Hypothalamus (tissue), 51 donors: ENCODE measurements around the gene UMAD1.
"Not testable (repeated sequence)": the region's sequence is repeated elsewhere in the genome, so short reads cannot be mapped to it uniquely, and the experiment has no call there.

Experiments used
- DNase-seq, 51 donors: peaks; one replicate each; lab custom pipeline; 2025; lab: John Stamatoyannopoulos, UW

Gene UMAD1

DNA sequence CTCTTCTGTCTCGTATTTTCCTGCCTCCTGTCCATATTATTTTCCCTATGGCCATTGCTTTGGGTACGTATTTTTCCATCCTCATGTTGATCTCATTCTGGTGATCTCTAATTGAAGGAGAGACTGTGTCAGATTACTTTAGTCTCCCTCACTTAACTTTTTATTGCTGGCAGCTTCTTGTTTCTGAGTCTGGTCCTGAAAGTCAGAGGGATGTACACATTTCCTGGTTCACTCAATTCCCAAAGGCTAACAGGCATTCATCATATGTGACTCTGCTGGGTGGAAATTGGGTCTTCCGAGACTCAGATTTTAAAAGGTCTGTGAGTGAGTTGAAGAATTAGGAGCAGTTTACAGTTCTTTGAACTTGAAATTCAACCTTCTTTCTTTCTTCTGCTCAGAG, 10.9 kb downstream of the UMAD1 start:
- DNase-seq = no peak

DNA sequence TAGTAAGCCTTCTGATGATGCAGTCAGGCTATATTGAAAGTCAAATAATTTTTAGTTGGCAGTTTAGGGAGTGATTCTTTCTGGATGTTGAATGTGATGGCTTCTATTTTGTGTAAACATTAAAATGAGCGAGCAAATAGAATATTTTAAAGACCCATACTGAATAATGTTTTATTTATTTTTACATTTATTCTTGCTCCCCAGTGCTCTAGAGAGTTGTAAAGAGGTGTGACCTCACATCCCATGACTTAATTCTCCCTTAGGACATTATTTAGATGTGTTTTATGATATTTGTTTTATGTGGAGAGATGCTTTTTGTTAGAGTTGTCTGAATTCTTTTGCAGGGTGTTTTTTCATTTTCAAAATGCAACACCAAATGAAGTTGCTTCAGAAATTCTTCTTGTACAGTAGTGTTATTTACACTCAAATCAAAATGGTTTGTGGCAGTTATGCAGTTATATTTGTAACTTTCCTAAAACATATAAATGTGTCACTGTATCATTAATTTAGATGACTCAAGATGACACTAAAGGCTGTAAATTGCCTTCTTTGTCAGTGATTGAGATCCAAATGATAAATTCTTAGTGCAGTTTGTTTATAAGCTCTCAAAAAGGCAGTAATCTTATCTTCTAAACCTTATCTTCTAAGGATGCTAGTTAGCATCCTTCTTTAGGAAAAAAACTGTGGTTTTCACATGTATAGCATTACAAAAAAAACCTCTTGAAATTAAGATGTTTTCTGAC, 12.4 kb downstream of the UMAD1 start:
- DNase-seq = no peak

DNA sequence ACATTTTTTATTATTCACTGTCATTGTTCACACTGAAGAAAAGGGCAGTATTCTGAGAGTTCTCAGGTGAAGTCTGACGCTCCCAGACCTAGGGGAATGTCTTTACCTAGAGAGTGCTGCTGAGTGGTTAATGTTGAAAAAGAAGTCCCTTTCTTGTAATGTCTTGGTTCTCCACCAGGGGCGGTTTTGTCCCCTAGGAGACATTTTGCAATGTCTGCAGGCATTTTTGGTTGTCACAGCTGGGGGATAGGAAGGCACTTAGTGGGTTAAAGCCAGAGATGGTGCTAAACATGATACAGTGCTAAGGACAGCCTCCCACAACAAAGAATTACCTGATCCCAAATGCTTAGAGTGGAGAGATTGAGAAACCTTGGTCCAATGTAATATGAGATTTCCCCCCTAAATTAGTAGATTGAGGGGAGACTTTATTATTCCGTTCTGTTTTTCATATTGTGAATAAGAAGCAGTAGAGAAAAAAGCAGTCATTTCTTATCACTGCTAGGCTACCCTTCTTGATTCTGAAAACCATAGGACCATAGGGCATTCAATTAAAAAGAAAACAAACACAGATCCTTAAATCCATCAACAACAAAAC, 13.1 kb downstream of the UMAD1 start:
- DNase-seq = no peak

DNA sequence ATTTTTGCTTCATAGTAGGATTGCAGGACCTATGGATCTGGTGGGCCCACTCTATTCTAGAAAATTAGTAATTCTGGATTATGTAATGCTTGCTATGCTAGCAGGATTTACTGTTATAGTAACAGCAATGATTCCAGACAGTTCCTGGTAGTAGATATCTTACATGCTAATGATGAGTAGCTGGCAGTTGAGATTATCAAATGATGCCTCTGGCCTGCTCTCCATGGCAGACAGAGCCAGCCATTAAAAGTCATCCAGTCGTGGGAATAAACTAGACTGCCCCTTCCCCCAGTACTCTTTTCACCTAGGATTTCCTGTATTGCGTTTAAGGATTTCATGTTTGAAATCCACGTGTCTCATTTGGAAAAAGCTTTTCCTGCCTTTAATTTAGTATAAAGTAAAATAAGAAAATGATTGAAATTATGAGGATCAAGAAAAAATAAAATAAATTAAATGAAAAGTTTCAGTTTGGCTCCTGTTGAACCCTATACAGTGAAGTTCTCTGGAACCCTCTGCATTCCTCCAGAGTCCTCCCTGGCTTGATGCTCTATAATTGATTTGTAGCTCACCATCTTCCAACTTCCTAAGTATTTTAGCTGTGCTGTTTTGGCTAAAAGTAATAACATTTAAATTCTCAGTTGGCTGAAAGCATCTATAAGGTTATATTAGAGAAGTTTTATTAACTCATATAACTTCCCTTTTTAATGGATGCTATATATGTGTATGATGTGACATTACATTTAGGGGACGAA, 14.6 kb downstream of the UMAD1 start:
- DNase-seq = no peak

DNA sequence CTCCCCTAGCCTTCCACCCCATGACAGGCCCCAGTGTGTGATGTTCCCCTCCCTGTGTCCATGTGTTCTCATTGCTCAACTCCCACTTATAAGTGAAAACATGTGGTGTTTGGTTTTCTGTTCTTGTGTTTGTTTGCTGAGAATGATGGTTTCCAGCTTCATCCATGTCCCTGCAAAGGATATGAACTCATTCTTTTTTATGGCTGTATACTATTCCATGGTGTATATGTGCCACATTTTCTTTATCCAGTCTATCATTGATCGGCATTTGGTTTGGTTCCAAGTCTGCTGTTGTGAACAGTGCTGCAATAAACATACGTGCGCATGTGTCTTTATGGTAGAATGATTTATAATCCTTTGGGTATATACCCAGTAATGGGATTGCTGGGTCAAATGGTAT, 15.9 kb downstream of the UMAD1 start:
- DNase-seq = not testable (repeated sequence)

DNA sequence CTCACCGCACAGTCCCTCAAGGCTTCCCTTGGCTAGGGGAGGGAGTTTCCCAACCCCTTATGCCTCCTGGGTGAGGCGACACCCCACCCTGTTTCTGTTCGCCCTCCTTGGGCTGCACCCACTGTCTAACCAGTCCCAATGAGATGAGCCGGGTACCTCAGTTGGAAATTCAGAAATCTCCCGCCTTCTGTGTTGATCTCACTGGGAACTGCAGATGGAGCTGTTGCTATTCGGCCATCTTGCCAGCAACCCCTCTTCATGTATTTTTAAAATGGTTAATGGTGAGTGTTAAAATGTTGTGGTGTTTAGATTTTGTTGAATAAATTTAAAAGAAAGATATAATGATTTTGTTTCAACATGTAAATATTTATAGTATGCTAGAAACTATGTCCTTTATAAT, 22.0 kb downstream of the UMAD1 start:
- DNase-seq = peak in 1 of 51 donors; percentile 10

DNA sequence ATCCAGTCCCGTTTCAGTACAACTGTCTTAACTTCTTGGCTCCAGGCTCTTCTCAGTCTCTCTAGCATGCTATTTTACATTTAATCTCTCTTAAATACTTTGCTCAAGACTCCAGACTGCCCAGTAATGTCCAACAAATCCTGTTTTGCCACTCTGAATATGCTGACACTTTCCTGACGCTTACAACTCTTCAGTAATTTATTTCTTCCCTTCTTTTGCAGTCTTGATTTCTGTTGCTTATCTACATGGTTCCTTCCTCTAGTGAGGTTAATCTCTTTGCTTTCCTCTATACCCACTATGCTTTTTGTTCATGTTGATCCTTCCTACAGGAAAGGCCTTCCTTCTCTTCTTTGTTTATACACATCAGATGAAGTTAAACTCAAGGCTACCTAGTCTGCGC, 23.7 kb downstream of the UMAD1 start:
- DNase-seq = no peak

DNA sequence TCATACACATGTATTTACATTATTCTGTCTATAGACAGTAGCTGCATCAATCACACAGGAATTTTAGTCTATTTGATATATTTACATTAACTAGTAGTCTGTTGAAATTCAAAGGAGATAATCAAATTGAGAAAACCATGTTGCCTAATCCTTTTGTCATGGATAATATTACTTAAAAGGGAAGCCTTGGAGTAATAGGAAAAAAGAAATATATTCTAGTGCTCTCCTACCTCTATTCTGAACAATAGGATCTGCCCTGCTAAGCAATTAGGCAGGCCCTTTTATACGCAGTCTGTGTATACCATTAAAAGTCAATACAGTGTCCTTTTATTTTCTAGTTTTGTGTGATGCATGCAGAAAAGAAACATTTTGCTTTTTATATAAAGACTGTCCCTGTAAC, 24.5 kb downstream of the UMAD1 start:
- no peak for DNase-seq

DNA sequence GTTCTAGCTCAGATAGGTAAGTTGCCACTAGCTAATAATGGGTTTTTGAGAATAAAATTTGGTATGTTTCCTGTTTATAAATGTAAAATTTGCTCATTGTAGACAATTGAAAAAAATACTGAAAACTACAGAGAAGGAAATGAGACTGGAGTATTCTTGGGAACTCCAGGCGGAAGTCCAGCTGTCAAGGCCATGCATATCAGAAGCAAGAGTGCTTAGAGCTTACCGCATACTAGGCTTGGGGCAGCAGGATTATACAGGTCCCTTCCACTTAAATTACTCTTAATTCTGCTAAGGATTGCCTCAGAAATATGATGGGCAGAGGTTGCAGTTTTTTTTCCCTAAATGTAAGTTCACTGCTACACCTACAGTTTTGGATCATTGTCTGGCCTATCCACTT, 26.6 kb downstream of the UMAD1 start:
- no peak for DNase-seq

DNA sequence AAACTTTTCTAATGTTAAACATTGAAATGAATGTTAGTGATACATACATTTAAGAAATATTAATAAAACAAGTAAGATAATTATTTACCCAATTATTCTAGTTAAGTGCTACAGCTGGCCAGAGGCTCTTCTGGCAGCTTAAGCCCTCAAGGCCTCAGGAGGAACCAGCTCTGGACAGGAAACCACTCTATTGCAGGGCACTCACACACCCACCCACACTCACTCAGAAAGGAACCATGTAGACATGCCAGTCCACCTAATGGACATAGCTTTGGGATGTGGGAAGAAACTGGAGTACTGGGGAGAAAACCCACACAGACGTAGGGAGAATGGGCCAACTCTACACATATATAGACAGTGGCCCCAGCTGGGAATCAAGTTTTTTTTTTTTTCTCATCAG, 28.2 kb downstream of the UMAD1 start:
- DNase-seq = no peak

- no peak for DNase-seq
Observed at GRCh38 chr7:7670490-7670889, 29.9 kb downstream of the UMAD1 start.

DNA sequence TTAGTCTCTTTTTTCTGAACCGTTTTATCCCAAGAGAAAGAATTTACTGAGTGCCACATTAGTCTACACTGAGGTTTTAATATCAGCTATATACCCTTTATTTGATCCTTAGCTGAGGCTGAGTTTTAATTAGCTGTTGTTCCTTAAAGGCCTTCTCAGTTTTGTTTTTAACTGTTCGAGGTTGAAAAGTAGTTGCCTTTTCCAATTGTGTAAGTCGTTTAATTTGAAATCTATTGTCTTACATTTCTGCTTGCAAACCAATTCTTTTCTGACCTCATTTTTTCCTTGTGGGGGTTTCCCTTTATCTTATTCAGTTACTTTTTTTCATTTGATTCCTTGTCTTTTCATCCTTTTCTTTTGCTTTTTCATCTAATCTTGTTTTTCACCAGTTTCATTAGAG, 30.8 kb downstream of the UMAD1 start:
- DNase-seq = no peak

- no peak for DNase-seq
Observed at GRCh38 chr7:7672545-7673239, 32.1 kb downstream of the UMAD1 start.

DNA sequence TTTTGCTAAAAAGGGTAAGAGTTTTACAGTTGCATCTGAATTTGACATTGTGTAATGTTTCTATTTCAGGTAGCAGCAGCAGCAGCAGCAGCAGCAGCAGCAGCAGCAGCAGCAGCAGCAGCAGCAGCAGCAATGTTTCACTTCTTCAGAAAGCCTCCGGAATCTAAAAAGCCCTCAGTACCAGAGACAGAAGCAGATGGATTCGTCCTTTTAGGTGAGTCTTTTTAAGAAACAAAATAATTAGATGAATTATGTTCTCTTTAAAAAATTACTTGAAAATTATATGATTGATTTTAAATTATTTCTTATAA, 32.6 kb downstream of the UMAD1 start:
- no peak for DNase-seq

GRCh38 chr7:7675686-7676085, 35.1 kb downstream of the UMAD1 start:
- DNase-seq = no peak

- DNase-seq = not testable (repeated sequence)
Observed at GRCh38 chr7:7679640-7680039, 39.1 kb downstream of the UMAD1 start.

DNA sequence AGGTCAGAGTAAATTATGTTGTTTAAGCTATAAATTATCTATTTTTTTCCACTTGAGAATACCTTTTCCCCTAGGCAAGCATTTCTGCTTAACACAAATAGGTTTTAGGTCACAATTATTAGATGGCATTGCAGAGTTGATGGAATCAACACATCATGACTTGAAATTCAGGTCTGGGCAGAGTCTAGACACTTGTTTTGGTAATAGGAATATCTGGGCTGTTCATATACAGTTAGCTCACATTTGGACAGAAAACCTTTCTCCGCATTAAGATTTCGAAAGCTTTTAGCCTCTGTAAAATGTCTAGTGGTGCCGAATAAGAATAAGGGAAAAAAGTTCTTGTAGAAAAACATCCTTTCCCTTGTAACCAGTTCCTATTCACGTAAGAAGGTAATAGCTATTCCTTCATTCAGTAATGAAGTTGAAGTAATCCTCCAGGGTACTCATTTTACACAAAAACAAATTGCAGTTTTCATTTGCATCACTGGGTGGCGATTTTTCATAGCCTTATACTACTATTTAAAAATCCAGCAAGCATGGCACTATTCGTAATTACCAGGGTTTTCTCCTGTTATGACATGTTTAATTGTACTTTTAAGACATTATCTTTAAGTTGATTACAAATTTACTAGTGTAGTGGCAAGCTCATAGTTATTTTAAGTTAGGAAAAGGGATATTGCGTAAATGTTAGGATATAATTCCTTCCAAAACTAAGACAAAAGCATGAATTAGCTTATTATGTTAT, 40.8 kb downstream of the UMAD1 start:
- DNase-seq = peak in 12 of 51 donors; percentile 1 to 88 (median 18)

DNA sequence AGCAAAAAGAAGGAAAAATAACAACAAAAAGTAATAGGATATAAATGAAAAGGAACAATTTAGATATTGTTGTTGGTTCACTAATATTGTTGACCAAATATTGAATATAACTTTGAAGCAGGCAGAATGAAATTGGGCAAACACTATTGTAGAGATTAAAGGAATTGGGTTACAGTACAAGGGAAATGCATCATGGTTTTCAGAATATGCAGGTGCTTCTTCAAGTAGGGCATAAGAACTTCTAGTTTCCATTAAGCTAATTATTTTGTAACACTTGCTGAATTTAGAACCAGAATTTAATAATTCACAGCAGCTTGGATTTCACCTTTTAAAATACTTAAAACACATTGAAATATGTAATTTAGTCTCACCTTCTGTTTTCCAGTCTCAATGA, 41.4 kb downstream of the UMAD1 start:
- no peak for DNase-seq

GRCh38 chr7:7682861-7683260, 42.3 kb downstream of the UMAD1 start:
- no peak for DNase-seq

DNA sequence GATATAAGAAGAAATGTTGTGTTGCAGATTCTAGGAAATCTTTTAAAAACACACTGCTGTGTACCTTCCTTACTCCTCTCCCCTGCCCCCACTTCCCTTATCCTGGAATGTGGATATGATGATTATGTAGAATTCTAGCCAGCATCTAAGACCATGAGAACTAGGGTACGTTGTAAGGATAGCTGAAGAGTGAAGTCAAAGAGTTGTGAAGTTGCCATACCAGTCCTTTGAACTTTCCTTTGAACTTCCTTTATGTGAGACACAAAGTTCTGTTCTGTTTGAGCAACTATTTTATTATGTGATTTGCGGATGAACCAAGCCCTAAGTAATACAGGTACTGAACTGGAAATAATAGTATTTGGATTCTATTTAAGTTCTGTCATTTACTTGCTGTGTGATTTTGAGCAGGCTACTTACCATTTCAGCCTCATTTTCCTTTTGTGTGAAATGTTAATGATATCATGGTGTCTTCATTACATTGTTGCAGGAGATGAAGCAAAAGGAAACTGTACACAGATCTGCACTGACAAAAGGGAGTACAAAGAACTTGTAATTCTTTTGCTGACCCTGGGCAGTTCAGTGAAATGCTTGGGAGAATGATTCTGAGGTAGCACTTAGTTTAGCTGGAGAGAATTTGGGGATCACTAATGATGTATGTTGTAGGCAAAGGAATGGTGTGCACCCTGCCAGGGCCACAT, 46.4 kb downstream of the UMAD1 start:
- DNase-seq = no peak
